ENCODE results near the gene RNF145.
"Not testable (repeated sequence)": the region's sequence is repeated elsewhere in the genome, so short reads cannot be mapped to it uniquely, and the experiment has no call there.

RNF145 gene

DNA sequence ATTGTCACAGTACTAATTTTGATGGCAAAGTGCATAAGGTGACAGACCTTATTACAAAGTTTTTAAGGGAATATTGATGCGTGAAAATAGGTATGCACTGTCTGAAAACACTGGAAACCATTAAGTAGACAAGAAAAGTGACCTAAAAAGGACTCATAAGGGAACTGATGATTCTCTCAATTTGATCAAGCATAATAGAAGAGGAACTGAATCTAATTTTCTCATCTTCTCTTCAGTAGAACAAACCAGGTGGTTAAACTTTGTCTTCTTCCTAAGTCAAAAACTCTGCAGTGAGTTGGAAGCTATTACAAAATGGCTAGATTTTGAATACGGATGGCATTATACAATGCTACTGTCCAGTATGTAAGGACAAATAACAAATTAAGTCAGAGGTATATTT is 53.4 kb downstream of the RNF145 start:
- peaks cover 8 to 33% (median 22%) of the 10 kb centered on the region in 4 experiments for H3K36me3 ChIP-seq (ENCODE audit: control insufficient read depth in 4 of 4, insufficient read depth in 4 of 4, low read length in 3 of 4)
- H3K4me1 ChIP-seq (ENCODE audit: control extremely low read depth in 1 of 4, control insufficient read depth in 4 of 4, insufficient read depth in 4 of 4, low read length in 3 of 4): peaks cover 9 to 15% (median 12%) of the 10 kb centered on the region in 4 experiments
- ChIA-PET POLR2A (no interaction called here), CTCF (interaction anchor here (0.7 to 2.9 kb wide), 16 partner anchors 14 to 578 kb away, joined by 3 to 15 read pairs (median 6); no protein-coding TSS in a partner anchor)
- H3K4me3 ChIP-seq (ENCODE audit: control insufficient read depth in 1 of 7, extremely low read depth in 1 of 7, insufficient read depth in 4 of 7, low read depth in 2 of 7, low read length in 6 of 7): no peak overlapping the region
- peaks cover 0 to 5% (median 2%) of the 10 kb centered on the region in 5 experiments for H3K27me3 ChIP-seq (replicated peaks in 2 of 5; ENCODE audit: control insufficient read depth in 4 of 5, insufficient read depth in 5 of 5, low read length in 4 of 5)
- WGBS (ENCODE audit: insufficient coverage): no CpG with 5 or more reads among the region's 2 CpGs
- H3K27ac ChIP-seq (ENCODE audit: insufficient read depth in 1 of 2, low read depth in 1 of 2, low read length in 2 of 2, poor library complexity in 1 of 2, severe bottlenecking in 2 of 2): no peak overlapping the region
- DNase-seq: no peak
- no peaks in the 10 kb centered on the region for H3K9me3 ChIP-seq (ENCODE audit: control extremely low read depth in 1 of 5, control insufficient read depth in 4 of 5, insufficient read depth in 2 of 5, low read depth in 1 of 5, low read length in 4 of 5)

DNA sequence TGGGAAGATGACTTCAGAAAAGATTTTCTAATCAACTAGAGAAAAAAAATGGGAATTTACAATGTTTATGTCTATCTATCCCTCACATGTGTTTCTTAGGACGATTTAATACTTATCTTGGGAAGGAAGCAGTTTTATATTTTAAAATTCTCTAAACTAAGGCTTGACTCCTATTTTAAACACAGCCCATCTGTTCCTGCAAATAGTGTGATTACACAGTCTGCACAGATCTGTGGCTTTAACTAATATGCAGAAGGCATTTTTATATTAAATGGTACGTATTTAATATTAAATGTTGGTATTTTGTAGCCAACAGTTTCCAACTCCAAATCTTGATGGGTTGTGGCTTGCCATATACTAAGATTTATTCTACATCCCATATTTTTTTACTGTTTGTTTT is 56.5 kb downstream of the RNF145 start:
- ChIA-PET POLR2A (no interaction called here), CTCF (interaction anchor here (0.8 to 1.3 kb wide), 3 partner anchors 14 to 47 kb away, joined by 3 to 4 read pairs (median 3); no protein-coding TSS in a partner anchor)
- peaks cover 0 to 7% (median 0%) of the 10 kb centered on the region in 5 experiments for H3K27me3 ChIP-seq (replicated peaks in 2 of 5; ENCODE audit: control insufficient read depth in 4 of 5, insufficient read depth in 5 of 5, low read length in 4 of 5)
- DNase-seq: no peak
- H3K4me1 ChIP-seq (ENCODE audit: control extremely low read depth in 1 of 4, control insufficient read depth in 4 of 4, insufficient read depth in 4 of 4, low read length in 3 of 4): peaks cover 9 to 15% (median 12%) of the 10 kb centered on the region in 4 experiments
- H3K4me3 ChIP-seq (ENCODE audit: control insufficient read depth in 1 of 7, extremely low read depth in 1 of 7, insufficient read depth in 4 of 7, low read depth in 2 of 7, low read length in 6 of 7): no peak overlapping the region
- H3K36me3 ChIP-seq (ENCODE audit: control insufficient read depth in 4 of 4, insufficient read depth in 4 of 4, low read length in 3 of 4): peaks cover 0 to 8% (median 1%) of the 10 kb centered on the region in 4 experiments
- no CpG with 5 or more reads among the region's 2 CpGs for WGBS (ENCODE audit: insufficient coverage)
- no peaks in the 10 kb centered on the region for H3K9me3 ChIP-seq (ENCODE audit: control extremely low read depth in 1 of 5, control insufficient read depth in 4 of 5, insufficient read depth in 2 of 5, low read depth in 1 of 5, low read length in 4 of 5)
- H3K27ac ChIP-seq (ENCODE audit: insufficient read depth in 1 of 2, low read depth in 1 of 2, low read length in 2 of 2, poor library complexity in 1 of 2, severe bottlenecking in 2 of 2): no peak overlapping the region

DNA sequence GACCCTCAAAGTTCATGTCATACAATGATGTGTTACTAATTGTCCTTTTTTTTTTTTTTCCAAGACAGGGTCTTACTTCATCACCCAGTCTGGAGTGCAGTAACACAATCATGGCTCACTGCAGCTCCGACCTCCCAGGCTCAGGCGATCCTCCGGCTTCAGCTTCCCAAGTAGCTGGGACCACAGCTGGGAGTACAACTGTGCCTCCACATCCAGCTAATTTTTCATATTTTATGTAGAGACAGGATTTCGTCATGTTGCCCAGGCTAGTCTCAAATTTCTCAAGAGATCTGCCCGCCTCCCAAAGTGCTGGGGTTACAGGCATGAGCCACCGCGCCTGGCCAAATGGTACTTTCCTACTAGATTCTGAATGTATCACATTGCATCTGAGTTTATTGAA is 60.3 kb downstream of the RNF145 start:
- CTCF ChIA-PET: no interaction called here
- no peak overlapping the region for H3K4me3 ChIP-seq (ENCODE audit: control insufficient read depth in 1 of 7, extremely low read depth in 1 of 7, insufficient read depth in 4 of 7, low read depth in 2 of 7, low read length in 6 of 7)
- H3K9me3 ChIP-seq (ENCODE audit: control extremely low read depth in 1 of 5, control insufficient read depth in 4 of 5, insufficient read depth in 2 of 5, low read depth in 1 of 5, low read length in 4 of 5): no peaks in the 10 kb centered on the region
- no peaks in the 10 kb centered on the region for H3K36me3 ChIP-seq (ENCODE audit: control insufficient read depth in 4 of 4, insufficient read depth in 4 of 4, low read length in 3 of 4)
- no peak for DNase-seq
- POLR2A ChIA-PET: no interaction called here
- no peaks in the 10 kb centered on the region for H3K4me1 ChIP-seq (ENCODE audit: control extremely low read depth in 1 of 4, control insufficient read depth in 4 of 4, insufficient read depth in 4 of 4, low read length in 3 of 4)
- no peak overlapping the region for H3K27ac ChIP-seq (ENCODE audit: insufficient read depth in 1 of 2, low read depth in 1 of 2, low read length in 2 of 2, poor library complexity in 1 of 2, severe bottlenecking in 2 of 2)
- 100% methylated on average over 6 of the region's 7 CpGs for WGBS (ENCODE audit: insufficient coverage)
- H3K27me3 ChIP-seq (replicated peaks in 2 of 5; ENCODE audit: control insufficient read depth in 4 of 5, insufficient read depth in 5 of 5, low read length in 4 of 5): peaks cover 0 to 7% (median 0%) of the 10 kb centered on the region in 5 experiments

DNA sequence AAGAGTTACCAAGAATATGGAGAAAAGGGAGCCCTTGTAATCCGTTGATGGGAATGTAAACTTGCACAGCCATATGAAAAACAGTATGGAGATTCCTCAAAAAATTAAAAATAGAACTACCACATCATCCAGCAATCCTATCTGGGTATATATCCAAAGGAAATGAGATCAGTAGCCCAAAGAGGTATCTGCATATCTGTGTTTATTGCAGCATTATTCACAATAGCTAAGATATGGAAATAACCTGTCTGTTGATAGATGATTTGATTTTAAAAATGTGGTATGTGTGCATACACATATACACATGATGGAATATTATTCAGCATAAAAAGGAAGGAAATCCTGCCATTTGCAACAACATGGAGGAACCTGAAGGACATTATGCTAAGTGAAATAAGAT is 61.4 kb downstream of the RNF145 start:
- no peak overlapping the region for H3K27ac ChIP-seq (ENCODE audit: insufficient read depth in 1 of 2, low read depth in 1 of 2, low read length in 2 of 2, poor library complexity in 1 of 2, severe bottlenecking in 2 of 2)
- peaks cover 0 to 4% (median 0%) of the 10 kb centered on the region in 5 experiments for H3K27me3 ChIP-seq (replicated peaks in 2 of 5; ENCODE audit: control insufficient read depth in 4 of 5, insufficient read depth in 5 of 5, low read length in 4 of 5)
- no peak for DNase-seq
- POLR2A ChIA-PET: no interaction called here
- no peaks in the 10 kb centered on the region for H3K9me3 ChIP-seq (ENCODE audit: control extremely low read depth in 1 of 5, control insufficient read depth in 4 of 5, insufficient read depth in 2 of 5, low read depth in 1 of 5, low read length in 4 of 5)
- CTCF ChIA-PET: no interaction called here
- no peaks in the 10 kb centered on the region for H3K36me3 ChIP-seq (ENCODE audit: control insufficient read depth in 4 of 4, insufficient read depth in 4 of 4, low read length in 3 of 4)
- no peak overlapping the region for H3K4me3 ChIP-seq (ENCODE audit: control insufficient read depth in 1 of 7, extremely low read depth in 1 of 7, insufficient read depth in 4 of 7, low read depth in 2 of 7, low read length in 6 of 7)
- no CpG with 5 or more reads among the region's 1 CpG for WGBS (ENCODE audit: insufficient coverage)
- no peaks in the 10 kb centered on the region for H3K4me1 ChIP-seq (ENCODE audit: control extremely low read depth in 1 of 4, control insufficient read depth in 4 of 4, insufficient read depth in 4 of 4, low read length in 3 of 4)

DNA sequence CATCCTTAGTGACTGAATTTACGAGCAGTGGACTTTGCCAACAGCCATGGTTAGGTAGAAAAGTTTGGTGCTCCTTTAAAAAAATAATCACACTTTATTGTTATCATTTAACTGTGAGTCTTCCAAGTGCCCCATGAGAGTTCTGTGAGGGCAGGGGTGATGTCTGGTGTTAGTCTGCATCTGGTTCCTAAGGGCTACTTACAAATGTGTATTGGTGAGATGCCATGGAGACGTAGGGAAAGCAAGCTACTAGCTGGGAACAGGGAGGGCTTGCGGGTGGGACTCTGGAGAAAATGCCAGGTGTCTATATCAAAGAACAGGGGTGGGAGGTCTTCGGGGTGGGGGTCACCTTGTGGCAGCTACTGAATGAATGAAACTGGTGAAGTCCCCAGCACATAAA is 62.5 kb downstream of the RNF145 start:
- ChIA-PET CTCF (interaction anchor here (1.3 kb wide), 2 partner anchors 15 to 40 kb away, joined by 3 to 4 read pairs; no protein-coding TSS in a partner anchor), POLR2A (no interaction called here)
- 90% methylated on average over 2 of the region's 4 CpGs for WGBS (ENCODE audit: insufficient coverage)

DNA sequence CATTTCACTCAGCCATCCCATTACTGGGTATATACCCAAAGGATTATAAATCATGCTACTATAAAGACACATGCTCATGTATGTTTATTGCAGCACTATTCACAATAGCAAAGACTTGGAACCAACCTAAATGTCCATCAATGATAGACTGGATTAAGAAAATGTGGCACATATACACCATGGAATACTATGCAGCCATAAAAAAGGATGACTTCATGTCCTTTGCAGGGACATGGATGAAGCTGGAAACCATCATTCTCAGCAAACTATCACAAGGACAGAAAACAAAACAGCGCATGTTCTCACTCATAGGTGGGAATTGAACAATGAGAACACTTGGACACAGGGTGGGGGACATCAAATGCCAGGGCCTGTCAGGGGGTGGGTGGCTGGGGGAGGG is 64.2 kb downstream of the RNF145 start:
- POLR2A ChIA-PET; H3K27ac ChIP-seq (ENCODE audit: insufficient read depth in 1 of 2, low read depth in 1 of 2, low read length in 2 of 2, poor library complexity in 1 of 2, severe bottlenecking in 2 of 2); H3K36me3 ChIP-seq (ENCODE audit: control insufficient read depth in 4 of 4, insufficient read depth in 4 of 4, low read length in 3 of 4); H3K27me3 ChIP-seq (replicated peaks in 2 of 5; ENCODE audit: control insufficient read depth in 4 of 5, insufficient read depth in 5 of 5, low read length in 4 of 5); H3K4me3 ChIP-seq (ENCODE audit: control insufficient read depth in 1 of 7, extremely low read depth in 1 of 7, insufficient read depth in 4 of 7, low read depth in 2 of 7, low read length in 6 of 7); CTCF ChIA-PET; H3K4me1 ChIP-seq (ENCODE audit: control extremely low read depth in 1 of 4, control insufficient read depth in 4 of 4, insufficient read depth in 4 of 4, low read length in 3 of 4); DNase-seq; H3K9me3 ChIP-seq (ENCODE audit: control extremely low read depth in 1 of 5, control insufficient read depth in 4 of 5, insufficient read depth in 2 of 5, low read depth in 1 of 5, low read length in 4 of 5): not testable (repeated sequence)
- no CpG with 5 or more reads among the region's 1 CpG for WGBS (ENCODE audit: insufficient coverage)

More for the DNA sequence above, 62.5 kb downstream of the RNF145 start:
- no peak overlapping the region for H3K4me3 ChIP-seq (ENCODE audit: control insufficient read depth in 1 of 7, extremely low read depth in 1 of 7, insufficient read depth in 4 of 7, low read depth in 2 of 7, low read length in 6 of 7)
- no peaks in the 10 kb centered on the region for H3K9me3 ChIP-seq (ENCODE audit: control extremely low read depth in 1 of 5, control insufficient read depth in 4 of 5, insufficient read depth in 2 of 5, low read depth in 1 of 5, low read length in 4 of 5)
- peaks cover 0 to 3% (median 0%) of the 10 kb centered on the region in 5 experiments for H3K27me3 ChIP-seq (replicated peaks in 2 of 5; ENCODE audit: control insufficient read depth in 4 of 5, insufficient read depth in 5 of 5, low read length in 4 of 5)
- H3K27ac ChIP-seq (ENCODE audit: insufficient read depth in 1 of 2, low read depth in 1 of 2, low read length in 2 of 2, poor library complexity in 1 of 2, severe bottlenecking in 2 of 2): no peak overlapping the region
- H3K36me3 ChIP-seq (ENCODE audit: control insufficient read depth in 4 of 4, insufficient read depth in 4 of 4, low read length in 3 of 4): no peaks in the 10 kb centered on the region
- no peak for DNase-seq
- H3K4me1 ChIP-seq (ENCODE audit: control extremely low read depth in 1 of 4, control insufficient read depth in 4 of 4, insufficient read depth in 4 of 4, low read length in 3 of 4): no peaks in the 10 kb centered on the region

DNA sequence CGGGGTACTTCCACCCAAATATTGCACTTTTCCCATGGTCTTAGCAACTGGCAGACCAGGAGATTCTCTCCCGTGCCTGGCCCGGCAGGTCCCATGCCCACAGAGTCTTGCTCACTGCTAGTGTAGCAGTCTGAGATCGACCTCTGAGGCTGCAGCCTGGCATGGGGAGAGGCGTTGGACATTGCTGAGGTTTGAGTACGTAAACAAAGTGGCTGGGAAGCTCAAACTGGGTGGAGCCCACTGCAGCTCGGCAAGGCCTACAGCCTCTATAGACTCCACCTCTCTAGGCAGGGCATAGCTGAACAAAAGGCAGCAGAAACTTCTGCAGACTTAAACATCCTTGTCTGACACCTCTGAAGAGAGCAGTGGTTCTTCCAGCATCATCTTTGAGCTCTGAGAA is 69.6 kb downstream of the RNF145 start:
- no peak overlapping the region for H3K27ac ChIP-seq (ENCODE audit: insufficient read depth in 1 of 2, low read depth in 1 of 2, low read length in 2 of 2, poor library complexity in 1 of 2, severe bottlenecking in 2 of 2)
- POLR2A ChIA-PET: no interaction called here
- no peak for DNase-seq
- H3K9me3 ChIP-seq (ENCODE audit: control extremely low read depth in 1 of 5, control insufficient read depth in 4 of 5, insufficient read depth in 2 of 5, low read depth in 1 of 5, low read length in 4 of 5): no peaks in the 10 kb centered on the region
- CTCF ChIA-PET: interaction anchor here (0.6 to 0.8 kb wide), 2 partner anchors 177 to 242 kb away, joined by 3 read pairs; no protein-coding TSS in a partner anchor
- H3K4me1 ChIP-seq (ENCODE audit: control extremely low read depth in 1 of 4, control insufficient read depth in 4 of 4, insufficient read depth in 4 of 4, low read length in 3 of 4): no peaks in the 10 kb centered on the region
- H3K27me3 ChIP-seq (replicated peaks in 2 of 5; ENCODE audit: control insufficient read depth in 4 of 5, insufficient read depth in 5 of 5, low read length in 4 of 5): no peaks in the 10 kb centered on the region
- no peak overlapping the region for H3K4me3 ChIP-seq (ENCODE audit: control insufficient read depth in 1 of 7, extremely low read depth in 1 of 7, insufficient read depth in 4 of 7, low read depth in 2 of 7, low read length in 6 of 7)
- 100% methylated on average over 7 of the region's 7 CpGs for WGBS (ENCODE audit: insufficient coverage)
- no peaks in the 10 kb centered on the region for H3K36me3 ChIP-seq (ENCODE audit: control insufficient read depth in 4 of 4, insufficient read depth in 4 of 4, low read length in 3 of 4)

Measured in common myeloid progenitor, CD34-positive (primary cell).